ENCODE measurements around the gene AK8. TPM values are rescaled to one million over a fixed set of nuclear protein-coding genes. Genes with fewer than 3 reads are reported as not detected.

Gene AK8
- polyA plus RNA-seq, 1 of the 3 experiments (the other 2 are of a cell fraction), result 0.77 TPM

DNA sequence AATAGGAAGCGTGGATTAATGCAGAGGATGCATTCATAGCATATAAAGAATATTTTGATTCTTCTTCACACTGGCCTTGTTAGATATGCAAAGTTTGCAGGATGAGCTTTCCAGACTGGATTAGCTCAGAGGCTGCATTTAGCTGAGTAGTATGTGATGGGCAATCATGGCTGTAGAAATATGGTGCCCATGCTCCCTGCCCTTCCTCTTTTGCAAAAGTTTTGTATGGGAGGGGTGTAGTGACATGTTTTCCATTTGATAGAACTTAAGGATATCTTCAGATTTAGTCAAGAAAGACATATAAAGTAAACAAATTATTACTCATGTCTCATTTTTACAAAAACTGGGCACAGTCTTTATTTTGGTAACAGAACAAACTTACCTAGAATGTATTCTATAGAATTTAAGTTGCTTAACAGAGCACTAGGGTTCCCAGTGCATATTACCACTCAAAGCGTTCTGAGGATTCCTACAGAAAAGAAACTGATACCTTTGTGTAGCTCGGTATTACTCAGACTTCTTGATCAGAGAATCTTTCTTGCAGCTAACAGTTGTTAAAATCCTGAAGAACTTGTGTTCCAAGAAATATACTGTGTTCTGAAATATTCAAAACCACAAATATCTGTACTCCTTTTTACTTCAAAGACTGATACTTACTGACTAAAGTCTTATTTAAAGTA is 198.0 kb downstream of the AK8 start:
- peaks cover 82% of the 10 kb centered on the region for H4K20me1 ChIP-seq (ENCODE audit: insufficient read depth)
- H3K4me3 ChIP-seq (ENCODE audit: low read depth in 2 of 2, low read length in 1 of 2), result no peak overlapping the region
- no peaks in the 10 kb centered on the region for H3K27me3 ChIP-seq (ENCODE audit: insufficient read depth)
- H3K9me2 ChIP-seq, result no peaks in the 10 kb centered on the region
- CTCF ChIA-PET, result interaction anchor here (1.7 kb wide), 1 partner anchor 10 kb away, joined by 5 read pairs; the partner anchor contains the start of genes DDX31 and GTF3C4
- peaks cover 96% of the 10 kb centered on the region for H3K79me2 ChIP-seq (ENCODE audit: insufficient read depth)
- no peak for DNase-seq
- no peak overlapping the region for H3K27ac ChIP-seq (ENCODE audit: low read depth in 2 of 2, low read length in 1 of 2)
- no peaks in the 10 kb centered on the region for H3K4me1 ChIP-seq (ENCODE audit: control insufficient read depth in 1 of 2, insufficient read depth in 2 of 2, low read depth in 1 of 2, low read length in 1 of 2)
- no peak overlapping the region for H3K4me2 ChIP-seq
- H3K36me3 ChIP-seq (replicated peaks in 1 of 2; ENCODE audit: control insufficient read depth in 1 of 2, insufficient read depth in 2 of 2, low read length in 1 of 2), result peaks cover 52 to 62% of the 10 kb centered on the region in 2 experiments
- H3K9me3 ChIP-seq, result no peaks in the 10 kb centered on the region
- WGBS (ENCODE audit: low lambda C conversion rate), result 68% methylated on average over 3 of the region's 3 CpGs
- H3K9ac ChIP-seq, result no peak overlapping the region
- H3F3A ChIP-seq (replicated peaks; ENCODE audit: insufficient read depth), result no peaks in the 10 kb centered on the region
- no peak overlapping the region for H2AFZ ChIP-seq (ENCODE audit: low read depth)
- no peak for TF ChIP-seq ELF1 (IDR thresholded peaks at IDR 0.05)
- TF ChIP-seq RCOR1 (IDR thresholded peaks at IDR 0.05; ENCODE audit: low read length), result no peak
- TF ChIP-seq TEAD4 (IDR thresholded peaks at IDR 0.05; ENCODE audit: borderline replicate concordance, insufficient read depth), result no peak
- TF ChIP-seq SMC3 (IDR thresholded peaks at IDR 0.05; ENCODE audit: low read depth, low read length), result no peak
- TF ChIP-seq, protein P1, sequence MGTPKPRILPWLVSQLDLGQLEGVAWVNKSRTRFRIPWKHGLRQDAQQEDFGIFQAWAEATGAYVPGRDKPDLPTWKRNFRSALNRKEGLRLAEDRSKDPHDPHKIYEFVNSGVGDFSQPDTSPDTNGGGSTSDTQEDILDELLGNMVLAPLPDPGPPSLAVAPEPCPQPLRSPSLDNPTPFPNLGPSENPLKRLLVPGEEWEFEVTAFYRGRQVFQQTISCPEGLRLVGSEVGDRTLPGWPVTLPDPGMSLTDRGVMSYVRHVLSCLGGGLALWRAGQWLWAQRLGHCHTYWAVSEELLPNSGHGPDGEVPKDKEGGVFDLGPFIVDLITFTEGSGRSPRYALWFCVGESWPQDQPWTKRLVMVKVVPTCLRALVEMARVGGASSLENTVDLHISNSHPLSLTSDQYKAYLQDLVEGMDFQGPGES (IDR thresholded peaks at IDR 0.05; ENCODE audit: low read depth, low read length), result no peak
- no peak for TF ChIP-seq GATA2 (CRISPR knock-in tag; IDR thresholded peaks at IDR 0.05)
- TF ChIP-seq, protein P2, sequence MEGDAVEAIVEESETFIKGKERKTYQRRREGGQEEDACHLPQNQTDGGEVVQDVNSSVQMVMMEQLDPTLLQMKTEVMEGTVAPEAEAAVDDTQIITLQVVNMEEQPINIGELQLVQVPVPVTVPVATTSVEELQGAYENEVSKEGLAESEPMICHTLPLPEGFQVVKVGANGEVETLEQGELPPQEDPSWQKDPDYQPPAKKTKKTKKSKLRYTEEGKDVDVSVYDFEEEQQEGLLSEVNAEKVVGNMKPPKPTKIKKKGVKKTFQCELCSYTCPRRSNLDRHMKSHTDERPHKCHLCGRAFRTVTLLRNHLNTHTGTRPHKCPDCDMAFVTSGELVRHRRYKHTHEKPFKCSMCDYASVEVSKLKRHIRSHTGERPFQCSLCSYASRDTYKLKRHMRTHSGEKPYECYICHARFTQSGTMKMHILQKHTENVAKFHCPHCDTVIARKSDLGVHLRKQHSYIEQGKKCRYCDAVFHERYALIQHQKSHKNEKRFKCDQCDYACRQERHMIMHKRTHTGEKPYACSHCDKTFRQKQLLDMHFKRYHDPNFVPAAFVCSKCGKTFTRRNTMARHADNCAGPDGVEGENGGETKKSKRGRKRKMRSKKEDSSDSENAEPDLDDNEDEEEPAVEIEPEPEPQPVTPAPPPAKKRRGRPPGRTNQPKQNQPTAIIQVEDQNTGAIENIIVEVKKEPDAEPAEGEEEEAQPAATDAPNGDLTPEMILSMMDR (IDR thresholded peaks at IDR 0.05), result no peak
- no peak for TF ChIP-seq EP300 (IDR thresholded peaks at IDR 0.05; ENCODE audit: borderline replicate concordance in 1 of 2, low read depth in 1 of 2, low read length in 1 of 2)
- TF ChIP-seq MXI1 (IDR thresholded peaks at IDR 0.05; ENCODE audit: low read depth, low read length), result no peak
- TF ChIP-seq, protein P3, sequence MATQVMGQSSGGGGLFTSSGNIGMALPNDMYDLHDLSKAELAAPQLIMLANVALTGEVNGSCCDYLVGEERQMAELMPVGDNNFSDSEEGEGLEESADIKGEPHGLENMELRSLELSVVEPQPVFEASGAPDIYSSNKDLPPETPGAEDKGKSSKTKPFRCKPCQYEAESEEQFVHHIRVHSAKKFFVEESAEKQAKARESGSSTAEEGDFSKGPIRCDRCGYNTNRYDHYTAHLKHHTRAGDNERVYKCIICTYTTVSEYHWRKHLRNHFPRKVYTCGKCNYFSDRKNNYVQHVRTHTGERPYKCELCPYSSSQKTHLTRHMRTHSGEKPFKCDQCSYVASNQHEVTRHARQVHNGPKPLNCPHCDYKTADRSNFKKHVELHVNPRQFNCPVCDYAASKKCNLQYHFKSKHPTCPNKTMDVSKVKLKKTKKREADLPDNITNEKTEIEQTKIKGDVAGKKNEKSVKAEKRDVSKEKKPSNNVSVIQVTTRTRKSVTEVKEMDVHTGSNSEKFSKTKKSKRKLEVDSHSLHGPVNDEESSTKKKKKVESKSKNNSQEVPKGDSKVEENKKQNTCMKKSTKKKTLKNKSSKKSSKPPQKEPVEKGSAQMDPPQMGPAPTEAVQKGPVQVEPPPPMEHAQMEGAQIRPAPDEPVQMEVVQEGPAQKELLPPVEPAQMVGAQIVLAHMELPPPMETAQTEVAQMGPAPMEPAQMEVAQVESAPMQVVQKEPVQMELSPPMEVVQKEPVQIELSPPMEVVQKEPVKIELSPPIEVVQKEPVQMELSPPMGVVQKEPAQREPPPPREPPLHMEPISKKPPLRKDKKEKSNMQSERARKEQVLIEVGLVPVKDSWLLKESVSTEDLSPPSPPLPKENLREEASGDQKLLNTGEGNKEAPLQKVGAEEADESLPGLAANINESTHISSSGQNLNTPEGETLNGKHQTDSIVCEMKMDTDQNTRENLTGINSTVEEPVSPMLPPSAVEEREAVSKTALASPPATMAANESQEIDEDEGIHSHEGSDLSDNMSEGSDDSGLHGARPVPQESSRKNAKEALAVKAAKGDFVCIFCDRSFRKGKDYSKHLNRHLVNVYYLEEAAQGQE (IDR thresholded peaks at IDR 0.05; ENCODE audit: low read depth, low read length), result no peak
- no peak for TF ChIP-seq GABPA (IDR thresholded peaks at IDR 0.05; ENCODE audit: low read depth)
- TF ChIP-seq FOXJ3 (CRISPR knock-in tag; IDR thresholded peaks at IDR 0.05), result no peak
- TF ChIP-seq MEF2A (IDR thresholded peaks at IDR 0.05; ENCODE audit: borderline replicate concordance, low read depth), result no peak
- no peak for TF ChIP-seq TCF12 (IDR thresholded peaks at IDR 0.05)
- POLR2A ChIA-PET, result no interaction called here
